BJ (cell line): ENCODE results near the gene EPPIN. TPM values are rescaled to one million over a fixed set of nuclear protein-coding genes. Genes with fewer than 3 reads are reported as not detected.

Experiments used
- CTCF ChIA-PET: fragments of 350-600 bp; formaldehyde crosslinking; extraction: SDS; loops from one replicate; lab custom pipeline; 2021; ENCODE audit warnings: antibody characterized with exemption, inconsistent platforms; lab: Yijun Ruan, JAX
- POLR2A ChIA-PET: fragments of 300-600 bp; sonication (Branson Sonifier 250); formaldehyde crosslinking; extraction: SDS; loops from one replicate; lab custom pipeline; 2021; ENCODE audit warnings: antibody characterized with exemption; lab: Charles Lee
- DNase-seq: peaks from one replicate; pipeline ENCODE4 v3.0.0-alpha.2; 2011; ENCODE audit warnings: low read depth
- H3K27me3 ChIP-seq: 2 replicates; pipeline ENCODE4 v1.6.0; 2011; ENCODE audit warnings: low read length; ENCODE audit not compliant: control insufficient read depth, insufficient read depth
- H3K36me3 ChIP-seq: 2 replicates; pipeline ENCODE4 v1.5.1; 2011; ENCODE audit warnings: low read length; ENCODE audit not compliant: control insufficient read depth, insufficient read depth
- H3K4me3 ChIP-seq: 2 replicates; pipeline ENCODE4 v1.5.1; 2011; ENCODE audit warnings: low read depth, mild to moderate bottlenecking, control low read depth, low read length
- polyA plus RNA-seq: library from polyadenylated mRNA; depleted of rRNA; stranded (reverse); fragments of >200 nt; gene quantifications from 2 replicates; pipeline ENCODE4 v1.2.3, GENCODE V29; 2011
- TF ChIP-seq, protein P1 (sequence below): IDR thresholded peaks from 2 replicates; pipeline ENCODE4 v1.5.1; 2011; ENCODE audit warnings: low read depth, mild to moderate bottlenecking, control low read depth, inconsistent platforms, low read length, moderate library complexity; ENCODE audit not compliant: insufficient read depth

The EPPIN gene
- polyA plus RNA-seq, 1 experiment: not detected

DNA sequence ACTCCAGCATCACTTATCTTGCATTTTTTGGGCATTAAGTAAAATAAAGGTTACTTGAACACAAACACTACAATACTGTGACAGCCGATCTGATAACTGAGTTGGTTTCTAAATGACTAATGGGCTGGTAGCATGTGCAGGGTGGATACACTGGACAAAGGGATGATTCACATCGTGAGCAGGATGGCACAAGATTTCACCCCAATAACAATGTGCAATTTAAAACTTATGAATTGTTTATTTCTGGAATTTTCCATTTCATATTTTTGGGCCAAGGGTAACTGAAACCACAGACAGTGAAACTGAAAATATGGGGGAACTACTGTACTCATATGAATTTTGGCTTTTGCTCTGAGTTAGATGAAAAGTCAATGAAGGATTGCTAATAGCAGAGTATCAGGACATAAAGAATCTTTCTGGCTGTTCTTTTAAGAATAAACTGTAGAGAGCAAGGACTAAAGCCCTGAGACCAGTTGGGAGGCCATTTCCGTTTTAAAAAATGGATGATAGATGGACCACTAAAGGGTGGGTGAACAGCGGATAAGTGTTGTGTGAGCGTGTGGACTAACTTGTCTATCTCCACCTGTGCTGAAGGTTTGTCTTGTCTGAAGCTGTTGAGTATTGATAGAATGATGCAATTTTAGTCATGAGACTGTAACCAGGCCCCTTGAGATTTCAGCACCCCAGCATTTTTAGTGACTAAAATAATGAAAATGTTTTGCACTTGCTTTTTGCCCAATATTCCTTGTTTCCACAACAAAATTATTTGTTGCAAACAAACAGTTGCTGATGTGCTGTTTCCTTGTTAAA is 40.0 kb downstream of the EPPIN start:
- no peak for DNase-seq
- ChIA-PET POLR2A (no interaction called here), CTCF (no interaction called here)
- Histone ChIP-seq H3K36me3 (no peaks in the 10 kb centered on the region), H3K27me3 (no peaks in the 10 kb centered on the region; the same call in 1 of the 2 replicates), H3K4me3 (no peak overlapping the region)
- TF ChIP-seq, protein P1, sequence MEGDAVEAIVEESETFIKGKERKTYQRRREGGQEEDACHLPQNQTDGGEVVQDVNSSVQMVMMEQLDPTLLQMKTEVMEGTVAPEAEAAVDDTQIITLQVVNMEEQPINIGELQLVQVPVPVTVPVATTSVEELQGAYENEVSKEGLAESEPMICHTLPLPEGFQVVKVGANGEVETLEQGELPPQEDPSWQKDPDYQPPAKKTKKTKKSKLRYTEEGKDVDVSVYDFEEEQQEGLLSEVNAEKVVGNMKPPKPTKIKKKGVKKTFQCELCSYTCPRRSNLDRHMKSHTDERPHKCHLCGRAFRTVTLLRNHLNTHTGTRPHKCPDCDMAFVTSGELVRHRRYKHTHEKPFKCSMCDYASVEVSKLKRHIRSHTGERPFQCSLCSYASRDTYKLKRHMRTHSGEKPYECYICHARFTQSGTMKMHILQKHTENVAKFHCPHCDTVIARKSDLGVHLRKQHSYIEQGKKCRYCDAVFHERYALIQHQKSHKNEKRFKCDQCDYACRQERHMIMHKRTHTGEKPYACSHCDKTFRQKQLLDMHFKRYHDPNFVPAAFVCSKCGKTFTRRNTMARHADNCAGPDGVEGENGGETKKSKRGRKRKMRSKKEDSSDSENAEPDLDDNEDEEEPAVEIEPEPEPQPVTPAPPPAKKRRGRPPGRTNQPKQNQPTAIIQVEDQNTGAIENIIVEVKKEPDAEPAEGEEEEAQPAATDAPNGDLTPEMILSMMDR: no peak

DNA sequence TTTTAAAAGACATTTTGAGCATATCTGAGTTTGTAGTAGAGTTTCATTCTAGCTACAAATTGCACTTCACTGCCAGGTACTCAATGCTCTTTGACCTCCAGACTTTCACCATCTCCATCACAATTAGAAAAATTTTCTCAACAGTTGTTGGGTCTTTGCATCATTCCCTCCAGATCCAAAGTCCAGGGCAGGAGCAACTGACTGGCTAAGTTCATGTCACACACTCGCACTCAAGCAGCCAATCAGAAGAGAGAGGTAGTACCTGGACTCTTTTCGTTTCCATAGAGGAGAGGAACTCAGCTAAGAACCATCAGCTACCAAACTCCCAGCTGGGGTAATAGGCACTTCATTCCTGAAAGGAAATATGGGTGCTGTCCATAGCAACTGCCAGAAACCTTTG is 40.8 kb downstream of the EPPIN start:
- no peak overlapping the region for H3K4me3 ChIP-seq
- CTCF ChIA-PET: interaction anchor here (1.1 kb wide), 1 partner anchor 39 kb away, joined by 3 read pairs; no protein-coding TSS in a partner anchor
- DNase-seq: no peak
- TF ChIP-seq, protein P1: no peak
- H3K36me3 ChIP-seq: no peaks in the 10 kb centered on the region
- H3K27me3 ChIP-seq: no peaks in the 10 kb centered on the region; the same call in 1 of the 2 replicates
- POLR2A ChIA-PET: no interaction called here

DNA sequence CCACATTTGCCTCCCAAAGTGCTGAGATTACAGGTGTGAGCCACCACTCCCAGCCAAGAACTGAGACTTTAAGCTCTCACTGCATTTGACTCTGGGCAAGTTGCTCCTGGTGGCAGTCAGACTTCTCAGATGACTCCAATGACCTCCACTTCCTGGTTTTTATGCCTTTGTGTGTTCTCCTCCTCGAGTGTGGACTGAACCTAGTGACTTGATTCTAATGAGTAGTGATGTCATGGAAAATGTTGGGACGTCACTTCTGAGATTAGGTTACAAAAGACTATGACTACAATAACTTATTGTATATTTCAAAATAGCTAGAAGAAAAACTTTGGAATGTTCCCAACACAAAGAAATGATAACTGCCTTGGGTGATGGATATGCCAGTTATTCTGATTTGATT is 43.8 kb downstream of the EPPIN start:
- no peaks in the 10 kb centered on the region for H3K36me3 ChIP-seq
- TF ChIP-seq, protein P1: no peak
- DNase-seq: no peak
- ChIA-PET CTCF (no interaction called here), POLR2A (no interaction called here)
- no peak overlapping the region for H3K4me3 ChIP-seq
- no peaks in the 10 kb centered on the region; the same call in 1 of the 2 replicates for H3K27me3 ChIP-seq

DNA sequence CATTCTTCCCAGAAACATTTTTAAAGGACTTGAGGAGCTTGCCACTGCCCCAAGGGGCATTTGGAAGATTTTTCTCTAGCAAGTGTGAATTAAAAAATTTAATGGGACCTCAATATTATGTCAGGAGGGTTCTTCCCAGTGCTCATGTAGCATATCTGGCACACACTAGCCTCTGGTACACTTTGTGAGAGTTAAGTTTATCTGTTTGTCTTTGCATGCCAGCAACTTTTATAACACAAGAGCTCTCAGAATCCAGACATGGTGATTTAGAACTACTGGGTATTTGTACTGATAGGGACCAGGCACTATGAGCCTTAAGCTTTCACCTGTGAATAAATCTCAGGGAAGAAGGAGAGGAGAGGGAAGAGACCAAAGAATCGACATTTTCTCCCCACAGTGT is 44.6 kb downstream of the EPPIN start:
- DNase-seq: no peak
- Histone ChIP-seq H3K4me3 (no peak overlapping the region), H3K27me3 (no peaks in the 10 kb centered on the region; the same call in 1 of the 2 replicates), H3K36me3 (no peaks in the 10 kb centered on the region)
- POLR2A ChIA-PET: no interaction called here
- CTCF ChIA-PET: interaction anchor here (0.6 kb wide), 1 partner anchor 515 kb away, joined by 4 read pairs; no protein-coding TSS in a partner anchor
- TF ChIP-seq, protein P1: no peak

DNA sequence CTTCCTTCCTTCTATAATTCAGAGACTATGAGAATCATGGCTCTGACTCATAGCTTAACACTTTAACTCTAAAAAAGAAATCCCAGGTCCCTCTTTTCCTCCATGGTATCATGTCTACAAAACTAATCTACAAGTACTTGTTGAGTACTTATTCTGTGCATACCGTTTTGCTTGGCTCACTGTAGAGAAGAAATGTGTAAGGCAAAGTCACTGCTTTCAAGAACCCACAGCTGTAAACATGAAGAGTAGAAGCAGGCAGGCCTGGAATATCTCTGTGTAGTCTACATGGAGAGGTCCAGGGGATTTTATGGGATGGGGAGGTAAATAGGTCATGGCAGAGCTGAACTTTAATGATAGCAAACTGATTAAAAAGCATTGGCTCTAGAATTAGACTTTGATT is 45.6 kb downstream of the EPPIN start:
- CTCF ChIA-PET: interaction anchor here (0.6 to 0.9 kb wide), 2 partner anchors 46 to 207 kb away, joined by 3 to 5 read pairs; no protein-coding TSS in a partner anchor
- Histone ChIP-seq H3K36me3 (no peaks in the 10 kb centered on the region), H3K27me3 (no peaks in the 10 kb centered on the region; the same call in 1 of the 2 replicates), H3K4me3 (no peak overlapping the region)
- TF ChIP-seq, protein P1: no peak
- DNase-seq: no peak
- POLR2A ChIA-PET: no interaction called here
